K562 (cell line): ENCODE measurements around the gene TUBA1B. TPM values are rescaled to one million over a fixed set of nuclear protein-coding genes. Genes with fewer than 3 reads are reported as not detected.

ENCODE experiments used
- ARNT ChIP-seq, 2 experiments: fragments of 450-650 bp; IDR thresholded peaks; 2 replicates each; pipeline ENCODE4 v1.6.1; 2016; ENCODE audit warnings: mild to moderate bottlenecking in 1 of 2
- FOXK2 ChIP-seq, 2 experiments: fragments of 450-650 bp; IDR thresholded peaks in 1 of 2; conservative IDR thresholded peaks in 1 of 2; 2 replicates each; pipeline ENCODE4 v1.6.1; 2016; ENCODE audit warnings: low read depth in 2 of 2, mild to moderate bottlenecking in 1 of 2
- NFIC ChIP-seq: fragments of 450-650 bp; IDR thresholded peaks from 2 replicates; pipeline ENCODE4 v1.6.1; 2017; ENCODE audit warnings: mild to moderate bottlenecking, inconsistent platforms
- PTRF ChIP-seq: fragments of 450-650 bp; IDR thresholded peaks from 2 replicates; pipeline ENCODE4 v1.6.1; 2016; ENCODE audit warnings: mild to moderate bottlenecking, missing genetic modification characterization, missing compliant biosample characterization
- ZNF384 ChIP-seq: IDR thresholded peaks from 2 replicates; pipeline ENCODE4 v1.6.1; 2012; ENCODE audit warnings: low read depth, low read length, improper control_type of control experiment
- ZNF766 ChIP-seq: fragments of 200-800 bp; sonication (Bioruptor generic); conservative IDR thresholded peaks from 2 replicates; pipeline ENCODE4 v1.6.1; 2016; ENCODE audit warnings: missing genetic modification characterization, missing compliant biosample characterization
- polyA plus RNA-seq, 8 experiments: library from polyadenylated mRNA; depleted of rRNA in 4 of 8; stranded (reverse) in 5 of 8; unstranded in 3 of 8; fragments of >200 nt; fragmentation: Nextera tagmentation in 2 of 8; fragmentation: Illumina TruSeq in 1 of 8; extraction: Ambion mirVana in 2 of 8; extraction: Trizol in 1 of 8; gene quantifications; 2 replicates each; pipeline versions ENCODE4 v1.2.1 to v1.2.3, GENCODE V29; 2011 to 2014; ENCODE audit warnings: inconsistent platforms in 1 of 8, missing spikeins in 1 of 8
- total RNA-seq, 7 experiments: library from RNA; depleted of rRNA in 6 of 7; stranded (reverse); fragments of >200 nt in 6 of 7; fragmentation: Illumina TruSeq in 2 of 7; extraction: Trizol in 2 of 7; gene quantifications; 2 replicates each; pipeline versions ENCODE4 v1.2.1 to v1.2.3, GENCODE V29; 2011 to 2021; ENCODE audit warnings: low replicate concordance in 1 of 7
- TF ChIP-seq, protein P1 (sequence below): fragments of 450-650 bp; IDR thresholded peaks from 2 replicates; pipeline ENCODE4 v1.6.1; 2018; ENCODE audit not compliant: partially characterized antibody
- TF ChIP-seq, protein P2 (sequence below), 2 experiments: fragments of 450-650 bp; IDR thresholded peaks; 2 replicates each; pipeline ENCODE4 v1.6.1; 2016
- TF ChIP-seq, protein P3 (sequence below), 2 experiments: fragments of 200-800 bp in 1 of 2; sonication (Bioruptor generic) in 1 of 2; sonication (generic) in 1 of 2; formaldehyde crosslinking in 1 of 2; IDR thresholded peaks in 1 of 2; conservative IDR thresholded peaks in 1 of 2; 2 replicates each; pipeline versions ENCODE4 v1.5.0 to v1.6.1; 2016 to 2020; ENCODE audit warnings: missing compliant biosample characterization in 1 of 2, missing genetic modification characterization in 1 of 2, missing genetic modification reagents in 1 of 2
- TF ChIP-seq, protein P4 (sequence below), 2 experiments: fragments of 450-650 bp in 1 of 2; sonication (generic) in 1 of 2; formaldehyde crosslinking in 1 of 2; IDR thresholded peaks; 2 replicates each; pipeline versions ENCODE4 v1.7.1 to v1.9.0; 2016 to 2022; ENCODE audit warnings: inconsistent platforms in 1 of 2, mild to moderate bottlenecking in 1 of 2, missing genetic modification reagents in 1 of 2

The TUBA1B gene
- total and polyA plus RNA-seq, 9 of the 15 experiments (the other 6 are each of a cell fraction or from before 2014, with no cell fraction given) = 2,189 to 4,624 (median 2,628) TPM

DNA sequence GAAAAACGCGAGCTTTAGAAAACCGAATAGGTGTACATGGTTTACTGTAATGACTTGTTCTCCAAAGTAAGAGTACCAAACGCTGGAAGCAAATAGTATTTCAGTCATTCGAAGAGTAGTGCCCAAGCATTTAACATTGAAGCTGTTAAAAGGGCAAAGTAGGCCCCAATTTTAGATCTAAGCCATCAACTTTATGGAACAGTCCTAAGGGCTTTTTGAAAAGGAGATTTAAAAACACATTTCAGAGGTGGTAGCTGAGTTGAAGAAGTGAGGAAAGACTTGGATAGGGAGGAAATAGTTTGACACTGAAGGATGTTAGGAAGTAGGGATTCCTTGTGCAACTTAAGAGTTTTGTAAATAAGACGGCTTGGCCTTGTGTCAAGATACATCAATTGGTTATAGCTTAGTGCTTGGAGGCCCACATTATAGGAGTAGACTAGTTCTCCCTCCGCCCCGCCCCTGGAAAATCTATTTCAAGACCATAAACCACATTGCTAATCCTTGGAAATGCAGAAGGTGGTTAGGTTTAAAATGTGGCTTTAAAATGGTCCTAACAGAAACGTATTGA is 783 bp upstream of the TUBA1B start (continued):
- TF ChIP-seq, protein P1, sequence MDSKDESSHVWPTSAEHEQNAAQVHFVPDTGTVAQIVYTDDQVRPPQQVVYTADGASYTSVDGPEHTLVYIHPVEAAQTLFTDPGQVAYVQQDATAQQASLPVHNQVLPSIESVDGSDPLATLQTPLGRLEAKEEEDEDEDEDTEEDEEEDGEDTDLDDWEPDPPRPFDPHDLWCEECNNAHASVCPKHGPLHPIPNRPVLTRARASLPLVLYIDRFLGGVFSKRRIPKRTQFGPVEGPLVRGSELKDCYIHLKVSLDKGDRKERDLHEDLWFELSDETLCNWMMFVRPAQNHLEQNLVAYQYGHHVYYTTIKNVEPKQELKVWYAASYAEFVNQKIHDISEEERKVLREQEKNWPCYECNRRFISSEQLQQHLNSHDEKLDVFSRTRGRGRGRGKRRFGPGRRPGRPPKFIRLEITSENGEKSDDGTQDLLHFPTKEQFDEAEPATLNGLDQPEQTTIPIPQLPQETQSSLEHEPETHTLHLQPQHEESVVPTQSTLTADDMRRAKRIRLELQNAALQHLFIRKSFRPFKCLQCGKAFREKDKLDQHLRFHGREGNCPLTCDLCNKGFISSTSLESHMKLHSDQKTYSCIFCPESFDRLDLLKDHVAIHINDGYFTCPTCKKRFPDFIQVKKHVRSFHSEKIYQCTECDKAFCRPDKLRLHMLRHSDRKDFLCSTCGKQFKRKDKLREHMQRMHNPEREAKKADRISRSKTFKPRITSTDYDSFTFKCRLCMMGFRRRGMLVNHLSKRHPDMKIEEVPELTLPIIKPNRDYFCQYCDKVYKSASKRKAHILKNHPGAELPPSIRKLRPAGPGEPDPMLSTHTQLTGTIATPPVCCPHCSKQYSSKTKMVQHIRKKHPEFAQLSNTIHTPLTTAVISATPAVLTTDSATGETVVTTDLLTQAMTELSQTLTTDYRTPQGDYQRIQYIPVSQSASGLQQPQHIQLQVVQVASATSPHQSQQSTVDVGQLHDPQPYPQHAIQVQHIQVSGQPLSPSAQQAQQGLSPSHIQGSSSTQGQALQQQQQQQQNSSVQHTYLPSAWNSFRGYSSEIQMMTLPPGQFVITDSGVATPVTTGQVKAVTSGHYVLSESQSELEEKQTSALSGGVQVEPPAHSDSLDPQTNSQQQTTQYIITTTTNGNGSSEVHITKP = peak; percentile 53
- TF ChIP-seq ZNF766 (CRISPR knock-in tag) (0 out of 2 replicates have a peak, but pooled peaks have one; percentile 65), ZNF384 (no peak), PTRF (tag) (no peak), NFIC (peak; percentile 42; the same call in 1 of the 2 replicates), ARNT (IDR thresholded peaks at IDR 0.05) (0 out of 4 replicates have a peak, but pooled peaks of 1 of the 2 experiments have one; percentile 47), FOXK2 (conservative IDR thresholded peaks at IDR 0.05 in 1 of 2, IDR thresholded peaks at IDR 0.05 in 1 of 2; ENCODE audit: low read depth in 2 of 2) (peak; percentile 79 to 80)
- TF ChIP-seq, protein P2, sequence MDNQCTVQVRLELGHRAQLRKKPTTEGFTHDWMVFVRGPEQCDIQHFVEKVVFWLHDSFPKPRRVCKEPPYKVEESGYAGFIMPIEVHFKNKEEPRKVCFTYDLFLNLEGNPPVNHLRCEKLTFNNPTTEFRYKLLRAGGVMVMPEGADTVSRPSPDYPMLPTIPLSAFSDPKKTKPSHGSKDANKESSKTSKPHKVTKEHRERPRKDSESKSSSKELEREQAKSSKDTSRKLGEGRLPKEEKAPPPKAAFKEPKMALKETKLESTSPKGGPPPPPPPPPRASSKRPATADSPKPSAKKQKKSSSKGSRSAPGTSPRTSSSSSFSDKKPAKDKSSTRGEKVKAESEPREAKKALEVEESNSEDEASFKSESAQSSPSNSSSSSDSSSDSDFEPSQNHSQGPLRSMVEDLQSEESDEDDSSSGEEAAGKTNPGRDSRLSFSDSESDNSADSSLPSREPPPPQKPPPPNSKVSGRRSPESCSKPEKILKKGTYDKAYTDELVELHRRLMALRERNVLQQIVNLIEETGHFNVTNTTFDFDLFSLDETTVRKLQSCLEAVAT (IDR thresholded peaks at IDR 0.05) = 0 out of 4 replicates have a peak, but pooled peaks of 1 of the 2 experiments have one; percentile 2
- TF ChIP-seq, protein P3, sequence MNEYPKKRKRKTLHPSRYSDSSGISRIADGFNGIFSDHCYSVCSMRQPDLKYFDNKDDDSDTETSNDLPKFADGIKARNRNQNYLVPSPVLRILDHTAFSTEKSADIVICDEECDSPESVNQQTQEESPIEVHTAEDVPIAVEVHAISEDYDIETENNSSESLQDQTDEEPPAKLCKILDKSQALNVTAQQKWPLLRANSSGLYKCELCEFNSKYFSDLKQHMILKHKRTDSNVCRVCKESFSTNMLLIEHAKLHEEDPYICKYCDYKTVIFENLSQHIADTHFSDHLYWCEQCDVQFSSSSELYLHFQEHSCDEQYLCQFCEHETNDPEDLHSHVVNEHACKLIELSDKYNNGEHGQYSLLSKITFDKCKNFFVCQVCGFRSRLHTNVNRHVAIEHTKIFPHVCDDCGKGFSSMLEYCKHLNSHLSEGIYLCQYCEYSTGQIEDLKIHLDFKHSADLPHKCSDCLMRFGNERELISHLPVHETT (CRISPR knock-in tag; conservative IDR thresholded peaks at IDR 0.05 in 1 of 2, IDR thresholded peaks at IDR 0.05 in 1 of 2) = peak in 1 of 2 experiments; percentile 51; a peak in 1 of 4 replicates
- TF ChIP-seq, protein P4, sequence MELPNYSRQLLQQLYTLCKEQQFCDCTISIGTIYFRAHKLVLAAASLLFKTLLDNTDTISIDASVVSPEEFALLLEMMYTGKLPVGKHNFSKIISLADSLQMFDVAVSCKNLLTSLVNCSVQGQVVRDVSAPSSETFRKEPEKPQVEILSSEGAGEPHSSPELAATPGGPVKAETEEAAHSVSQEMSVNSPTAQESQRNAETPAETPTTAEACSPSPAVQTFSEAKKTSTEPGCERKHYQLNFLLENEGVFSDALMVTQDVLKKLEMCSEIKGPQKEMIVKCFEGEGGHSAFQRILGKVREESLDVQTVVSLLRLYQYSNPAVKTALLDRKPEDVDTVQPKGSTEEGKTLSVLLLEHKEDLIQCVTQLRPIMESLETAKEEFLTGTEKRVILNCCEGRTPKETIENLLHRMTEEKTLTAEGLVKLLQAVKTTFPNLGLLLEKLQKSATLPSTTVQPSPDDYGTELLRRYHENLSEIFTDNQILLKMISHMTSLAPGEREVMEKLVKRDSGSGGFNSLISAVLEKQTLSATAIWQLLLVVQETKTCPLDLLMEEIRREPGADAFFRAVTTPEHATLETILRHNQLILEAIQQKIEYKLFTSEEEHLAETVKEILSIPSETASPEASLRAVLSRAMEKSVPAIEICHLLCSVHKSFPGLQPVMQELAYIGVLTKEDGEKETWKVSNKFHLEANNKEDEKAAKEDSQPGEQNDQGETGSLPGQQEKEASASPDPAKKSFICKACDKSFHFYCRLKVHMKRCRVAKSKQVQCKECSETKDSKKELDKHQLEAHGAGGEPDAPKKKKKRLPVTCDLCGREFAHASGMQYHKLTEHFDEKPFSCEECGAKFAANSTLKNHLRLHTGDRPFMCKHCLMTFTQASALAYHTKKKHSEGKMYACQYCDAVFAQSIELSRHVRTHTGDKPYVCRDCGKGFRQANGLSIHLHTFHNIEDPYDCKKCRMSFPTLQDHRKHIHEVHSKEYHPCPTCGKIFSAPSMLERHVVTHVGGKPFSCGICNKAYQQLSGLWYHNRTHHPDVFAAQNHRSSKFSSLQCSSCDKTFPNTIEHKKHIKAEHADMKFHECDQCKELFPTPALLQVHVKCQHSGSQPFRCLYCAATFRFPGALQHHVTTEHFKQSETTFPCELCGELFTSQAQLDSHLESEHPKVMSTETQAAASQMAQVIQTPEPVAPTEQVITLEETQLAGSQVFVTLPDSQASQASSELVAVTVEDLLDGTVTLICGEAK (IDR thresholded peaks at IDR 0.05) = peak; percentile 36; the same call in 1 of the 2 replicates
- TF ChIP-seq, protein P4 (CRISPR knock-in tag; IDR thresholded peaks at IDR 0.05) = no peak
